GM21390 (cell line): ENCODE measurements around the gene BCKDHB.

Experiments
- ATAC-seq: cut with Tn5 transposase; IDR thresholded peaks from one replicate; pipeline ENCODE4 v1.9.1; 2021; ENCODE audit not compliant: unreplicated experiment

The BCKDHB gene

DNA sequence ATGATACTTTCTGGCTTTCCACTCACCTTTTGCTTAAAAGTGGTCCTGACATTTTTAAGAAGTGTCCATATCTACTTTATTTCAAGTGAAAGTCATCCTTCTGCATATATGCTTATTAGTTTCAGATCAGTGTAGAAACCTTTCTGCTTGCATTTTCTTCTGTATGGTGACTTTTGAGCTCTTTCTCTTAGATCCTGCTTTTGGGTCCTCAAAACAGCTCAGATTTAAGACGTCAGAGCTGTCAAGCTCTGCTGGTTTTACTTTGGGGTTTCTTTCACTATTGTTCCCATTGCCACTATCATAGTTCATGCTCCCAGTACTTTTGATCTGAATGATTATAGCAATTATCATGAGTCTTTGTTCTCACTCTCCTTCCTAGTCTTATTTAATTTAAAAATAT is 41.7 kb downstream of the BCKDHB start:
- peak; percentile 41 for ATAC-seq

DNA sequence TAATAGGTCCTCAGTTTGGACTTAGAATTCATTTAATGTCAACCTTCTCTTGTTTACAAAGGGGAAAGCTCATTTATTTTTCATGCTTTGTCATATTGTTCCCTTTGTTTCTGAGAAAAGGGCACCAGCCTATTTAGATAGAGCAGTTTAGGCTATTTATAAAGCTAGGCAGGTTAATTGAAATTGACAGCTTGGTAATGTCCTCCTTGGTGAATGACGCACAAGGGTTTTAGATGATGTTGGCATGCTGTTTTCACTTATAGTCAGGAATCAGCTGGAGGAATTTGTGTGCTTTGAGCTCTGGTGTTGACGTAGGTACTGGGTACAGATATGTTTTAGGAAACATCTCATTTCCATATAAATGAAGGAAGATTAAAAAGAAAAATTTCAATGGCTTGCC is 45.2 kb downstream of the BCKDHB start:
- no peak for ATAC-seq

DNA sequence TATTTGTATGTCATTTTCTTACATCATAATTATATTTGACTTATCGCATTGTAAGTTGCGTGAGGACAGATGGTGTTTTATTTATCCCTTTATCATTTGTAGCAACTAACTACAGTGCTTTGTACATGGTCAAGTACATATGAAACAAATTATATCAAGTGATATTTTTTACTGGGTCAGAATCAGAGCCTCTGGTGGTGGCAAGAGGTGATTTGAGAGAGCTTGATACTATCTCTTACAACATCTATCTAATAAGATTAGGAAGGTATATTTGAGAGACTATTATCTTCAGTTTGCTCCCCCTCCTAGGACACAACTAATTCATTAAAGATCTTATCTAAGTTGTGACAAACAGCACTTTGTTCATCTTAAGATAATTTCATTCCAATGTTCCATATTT is 47.7 kb downstream of the BCKDHB start:
- ATAC-seq, result no peak

DNA sequence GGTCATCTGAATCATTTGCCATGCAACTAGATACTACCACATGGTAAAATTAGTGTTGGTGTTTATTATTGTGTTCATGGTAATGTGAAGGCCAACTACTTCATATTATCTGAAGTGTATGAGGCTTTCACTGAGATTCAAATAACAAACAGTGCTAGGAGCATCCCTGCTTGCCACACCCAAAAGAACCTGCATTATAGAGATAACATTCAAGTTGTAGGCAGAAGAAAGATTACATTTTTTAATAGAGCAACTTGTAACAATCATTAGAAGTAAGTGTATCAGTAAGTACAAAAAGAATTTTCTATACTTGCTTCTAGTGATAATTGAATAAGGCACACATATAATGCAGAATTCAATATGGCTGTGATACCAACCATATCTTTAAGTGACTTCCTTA is 49.8 kb downstream of the BCKDHB start:
- no peak for ATAC-seq

GRCh38 chr6:80158478-80158989 is 52.1 kb downstream of the BCKDHB start:
- no peak for ATAC-seq

DNA sequence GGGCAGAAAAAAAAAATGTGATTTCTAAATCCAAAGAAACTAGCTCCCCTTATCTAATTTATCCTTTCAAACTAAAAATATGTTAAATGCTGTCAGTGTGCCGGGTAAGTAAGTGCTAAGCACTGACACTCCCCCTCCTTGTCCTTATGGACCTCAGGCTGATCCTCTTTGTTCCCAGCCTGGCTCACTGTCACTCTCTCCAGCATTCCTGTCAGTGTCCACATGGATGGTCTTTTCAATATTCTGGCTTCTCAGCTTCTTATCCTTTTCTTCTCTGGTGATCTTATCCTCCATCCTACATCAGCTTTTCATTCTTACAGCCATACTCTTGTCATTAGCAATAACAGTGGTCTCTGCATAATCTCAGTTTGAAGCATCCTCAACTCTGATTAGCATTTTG is 55.0 kb downstream of the BCKDHB start:
- ATAC-seq, result no peak

- ATAC-seq, result peak; percentile 64
Observed at GRCh38 chr6:80163754-80164187, 57.3 kb downstream of the BCKDHB start.

DNA sequence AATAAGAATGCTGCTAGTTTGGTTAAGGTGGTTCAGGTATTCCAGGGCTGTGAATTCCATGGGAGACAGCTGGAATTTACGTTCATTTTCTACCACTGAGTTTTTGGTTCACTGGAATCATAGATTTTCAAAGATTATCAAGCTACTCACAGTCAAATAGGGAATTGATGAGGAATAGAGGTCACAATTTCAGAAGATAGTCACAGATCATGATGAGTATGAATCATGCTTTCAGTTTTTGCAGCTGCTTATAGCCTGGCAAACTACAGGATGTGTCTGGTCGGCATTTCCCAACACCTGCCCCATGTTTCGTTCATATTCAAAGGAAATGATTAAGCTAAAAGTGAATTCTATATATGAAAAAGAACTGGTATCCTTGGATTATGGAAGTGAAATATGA is 58.7 kb downstream of the BCKDHB start:
- peak; percentile 93 for ATAC-seq

DNA sequence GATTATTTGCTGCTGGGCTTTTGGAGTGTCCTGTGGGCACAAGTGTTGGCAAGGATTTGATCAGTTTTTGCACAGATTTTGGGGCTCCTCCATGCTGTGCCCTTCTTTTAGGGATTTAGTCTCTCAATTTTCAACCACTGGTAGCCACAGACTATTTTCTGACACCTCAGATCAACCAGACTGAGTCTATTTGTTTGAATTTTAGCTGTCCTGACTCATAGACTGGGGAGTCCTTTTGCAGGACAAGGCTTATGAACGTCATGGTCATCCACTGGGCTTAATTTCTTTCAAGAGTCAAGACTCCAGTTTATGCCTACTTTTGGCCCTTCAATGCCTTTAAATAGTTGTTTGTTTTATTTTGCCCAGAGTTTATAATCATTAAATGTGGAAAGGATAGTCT is 59.3 kb downstream of the BCKDHB start:
- ATAC-seq, result no peak

GRCh38 chr6:80170433-80170832 is 64.0 kb downstream of the BCKDHB start:
- ATAC-seq, result no peak

DNA sequence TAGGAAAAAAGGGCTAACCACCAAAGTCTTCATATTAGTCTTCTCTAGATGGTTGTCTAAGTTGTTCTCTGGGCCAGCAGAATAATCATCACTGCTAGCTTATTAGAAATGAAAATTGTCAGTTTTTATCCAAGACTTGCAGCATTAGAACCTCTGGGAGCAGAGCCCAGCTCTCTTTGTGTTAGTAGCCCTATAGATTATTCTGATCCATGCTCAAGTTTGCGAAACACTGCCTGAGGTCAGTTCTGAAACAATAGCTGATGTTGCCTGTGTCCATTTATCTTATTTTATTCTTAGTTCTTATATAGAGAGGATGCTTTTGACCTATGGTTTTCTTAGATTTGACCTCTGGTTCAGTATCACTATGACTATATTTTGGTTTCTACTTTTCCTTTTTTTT is 66.9 kb downstream of the BCKDHB start:
- no peak for ATAC-seq

DNA sequence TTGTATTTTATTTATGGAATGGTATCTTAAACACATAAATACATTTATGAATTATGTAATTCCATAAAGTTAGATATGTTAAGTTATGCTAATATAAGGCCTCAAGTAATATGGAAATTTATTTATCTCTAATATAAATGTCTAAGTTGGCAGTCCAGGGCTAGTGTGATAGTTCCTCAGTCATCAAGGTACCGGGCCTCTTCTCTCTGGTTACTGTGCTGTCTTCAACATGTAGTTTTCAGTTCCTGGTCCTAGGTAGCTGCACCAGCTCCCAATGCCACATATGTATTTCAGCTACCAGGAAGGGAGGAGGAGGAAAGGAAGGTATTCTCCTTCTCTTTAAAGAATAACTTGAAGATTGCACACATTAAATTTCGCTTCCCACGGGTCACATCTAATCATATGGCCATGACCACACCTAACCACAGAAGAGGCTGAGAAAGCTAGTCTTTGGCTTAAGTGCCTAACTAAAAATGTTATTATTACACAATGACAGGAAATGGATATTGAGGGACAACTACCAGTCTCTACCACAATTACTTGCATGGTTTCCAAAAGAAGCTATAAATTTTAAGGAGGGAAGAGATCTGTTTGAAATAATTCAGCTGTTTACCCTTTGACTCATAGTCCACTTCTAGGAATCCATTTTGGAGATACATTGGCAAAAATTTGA is 68.6 kb downstream of the BCKDHB start:
- ATAC-seq, result peak; percentile 67

DNA sequence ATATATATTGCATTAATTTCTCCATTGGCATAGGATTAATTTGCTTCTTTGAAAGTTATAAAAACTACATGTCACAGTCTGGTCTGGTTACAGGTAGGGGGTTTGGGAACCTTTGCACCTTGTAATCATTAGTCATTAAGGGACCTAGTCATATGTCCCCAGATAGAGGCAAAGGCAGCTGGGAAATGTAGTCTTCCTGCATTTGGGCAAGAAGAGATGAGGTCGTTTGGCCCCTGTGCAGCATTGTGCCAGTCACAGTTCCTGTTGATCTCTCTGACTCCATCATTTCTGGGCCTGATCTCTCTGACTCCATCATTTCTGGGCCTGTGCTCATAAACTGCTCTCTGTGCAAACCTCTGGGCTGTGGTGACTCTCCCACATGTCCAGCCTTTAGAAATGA is 73.2 kb downstream of the BCKDHB start:
- ATAC-seq, result no peak

GRCh38 chr6:80181352-80182081 is 75.0 kb downstream of the BCKDHB start:
- ATAC-seq, result no peak

GRCh38 chr6:80182308-80182707 is 75.8 kb downstream of the BCKDHB start:
- no peak for ATAC-seq

- no peak for ATAC-seq
Observed at GRCh38 chr6:80183019-80183795, 76.7 kb downstream of the BCKDHB start.

DNA sequence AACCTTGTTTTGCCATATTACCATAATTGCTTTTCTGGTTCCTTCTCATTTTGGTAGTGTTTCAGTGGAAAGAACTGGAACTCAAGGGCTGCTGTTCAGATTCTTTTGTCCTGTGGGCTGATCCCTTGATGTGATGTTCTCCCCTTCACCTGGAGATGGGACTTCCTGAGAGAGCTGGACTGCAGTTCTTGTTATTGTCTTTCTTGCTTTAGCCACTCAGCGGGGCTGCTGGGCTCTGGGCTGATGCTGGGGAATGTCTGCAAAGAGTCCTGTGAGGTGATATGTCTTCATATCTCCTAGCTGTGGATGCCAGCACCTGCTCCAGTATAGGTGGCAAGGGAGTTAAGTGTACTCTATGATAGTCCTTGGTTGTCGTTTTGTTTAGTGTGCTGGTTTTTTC is 79.0 kb downstream of the BCKDHB start:
- no peak for ATAC-seq

- no peak for ATAC-seq
Observed at GRCh38 chr6:80186082-80186481, 79.6 kb downstream of the BCKDHB start.

DNA sequence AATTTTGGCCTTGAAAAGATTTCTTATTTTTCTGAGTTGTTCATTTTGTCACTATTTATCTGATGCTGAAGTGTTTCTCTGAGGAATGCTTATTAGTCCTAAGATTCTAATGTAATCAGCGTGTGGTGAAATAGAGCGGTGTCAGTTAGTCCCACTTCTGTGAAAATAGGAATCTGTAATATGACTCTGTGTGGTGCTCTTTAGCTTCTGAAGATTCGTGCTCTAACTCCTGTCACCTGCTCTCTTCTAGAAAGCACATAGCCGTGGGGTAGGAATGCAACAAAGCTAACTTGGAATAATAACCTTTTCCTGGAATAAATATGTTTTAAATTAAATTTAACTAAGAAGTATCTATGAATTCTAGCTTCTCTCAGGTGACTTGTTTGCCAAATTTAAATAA is 90.4 kb downstream of the BCKDHB start:
- no peak for ATAC-seq

DNA sequence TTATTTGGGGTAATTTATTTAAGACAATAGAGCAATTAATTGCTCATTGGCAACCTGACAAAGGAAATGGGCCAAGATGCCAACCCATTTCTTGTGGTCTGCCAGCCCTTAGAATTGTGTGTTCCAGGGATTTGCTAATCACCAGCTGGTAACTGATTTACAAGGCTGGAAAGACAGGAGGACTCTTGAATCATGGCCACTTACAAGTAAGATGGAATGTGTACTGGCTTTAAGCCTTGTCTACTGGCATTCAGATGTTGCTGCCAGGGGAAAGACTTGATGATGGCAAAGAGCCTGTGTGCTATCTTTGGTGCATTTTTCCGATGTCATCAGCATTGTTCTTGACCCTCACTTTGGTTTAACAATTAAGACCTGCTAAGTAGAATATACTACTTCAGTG is 91.0 kb downstream of the BCKDHB start:
- no peak for ATAC-seq

DNA sequence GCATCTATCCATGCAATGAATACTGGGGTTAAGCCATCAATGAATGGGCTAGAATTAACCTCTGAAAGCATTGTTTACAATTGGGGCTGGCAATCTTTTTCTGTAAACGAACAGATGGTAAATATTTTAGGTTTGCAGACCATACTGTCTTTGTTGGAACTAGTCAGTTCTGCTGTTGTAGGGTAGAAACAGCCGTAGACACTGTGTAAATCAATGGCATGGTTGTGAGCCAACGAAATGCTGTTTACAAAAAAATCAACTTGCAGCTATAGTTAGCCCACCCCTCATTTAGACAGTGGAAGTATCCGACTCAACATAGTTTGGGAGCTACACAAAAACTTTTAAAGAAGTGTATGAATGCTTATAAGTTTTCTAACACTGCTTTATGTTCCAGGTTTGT is 91.5 kb downstream of the BCKDHB start:
- ATAC-seq, result no peak

GRCh38 chr6:80203283-80203682 is 96.8 kb downstream of the BCKDHB start:
- ATAC-seq, result no peak
